ENCODE data around the gene MFSD1. TPM values are rescaled to one million over a fixed set of nuclear protein-coding genes. Genes with fewer than 3 reads are reported as not detected.

MFSD1 gene
- total RNA-seq, 1 donor from 2014 or later, result 31.5 TPM

- Mint-ChIP-seq H3K27ac (no peak overlapping the region), H3K36me3 (peaks cover 10% of the 10 kb centered on the region), H3K9me3 (no peaks in the 10 kb centered on the region), H3K4me1 (no peaks in the 10 kb centered on the region), H3K4me3 (no peak overlapping the region), H3K27me3 (ENCODE audit: low read depth) (no peaks in the 10 kb centered on the region)
- DNase-seq (ENCODE audit: low spot score in 2 of 2, unreplicated experiment in 2 of 2), result no peak
- TF ChIP-seq CTCF (IDR thresholded peaks at IDR 0.05; ENCODE audit: unreplicated experiment), result no peak
These were observed 18.7 kb downstream of the MFSD1 start for GRCh38 chr3:158820521-158820920.

- no peak overlapping the region for H3K27ac Mint-ChIP-seq
- no peaks in the 10 kb centered on the region for H3K27me3 Mint-ChIP-seq (ENCODE audit: low read depth)
- peaks cover 9% of the 10 kb centered on the region for H3K36me3 Mint-ChIP-seq
- H3K4me3 Mint-ChIP-seq, result no peak overlapping the region
- H3K4me1 Mint-ChIP-seq, result no peaks in the 10 kb centered on the region
- H3K9me3 Mint-ChIP-seq, result no peaks in the 10 kb centered on the region
- no peak for DNase-seq (ENCODE audit: low spot score in 2 of 2, unreplicated experiment in 2 of 2)
- no peak for TF ChIP-seq CTCF (IDR thresholded peaks at IDR 0.05; ENCODE audit: unreplicated experiment)
These were observed 20.0 kb downstream of the MFSD1 start for GRCh38 chr3:158821847-158822246.

GRCh38 chr3:158823426-158823825 lies 21.6 kb downstream of the MFSD1 start:
- Mint-ChIP-seq H3K4me3 (no peak overlapping the region), H3K4me1 (no peaks in the 10 kb centered on the region), H3K27me3 (ENCODE audit: low read depth) (no peaks in the 10 kb centered on the region), H3K9me3 (no peaks in the 10 kb centered on the region), H3K36me3 (peaks cover 7% of the 10 kb centered on the region), H3K27ac (no peak overlapping the region)
- DNase-seq (ENCODE audit: low spot score in 2 of 2, unreplicated experiment in 2 of 2), result no peak
- no peak for TF ChIP-seq CTCF (IDR thresholded peaks at IDR 0.05; ENCODE audit: unreplicated experiment)

GRCh38 chr3:158827773-158828172 lies 25.9 kb downstream of the MFSD1 start:
- Mint-ChIP-seq H3K9me3 (no peaks in the 10 kb centered on the region), H3K4me3 (no peak overlapping the region), H3K36me3 (peaks cover 16% of the 10 kb centered on the region), H3K27ac (no peak overlapping the region), H3K4me1 (no peaks in the 10 kb centered on the region), H3K27me3 (ENCODE audit: low read depth) (no peaks in the 10 kb centered on the region)
- no peak for DNase-seq (ENCODE audit: low spot score in 2 of 2, unreplicated experiment in 2 of 2)
- TF ChIP-seq CTCF (IDR thresholded peaks at IDR 0.05; ENCODE audit: unreplicated experiment), result no peak

- Mint-ChIP-seq H3K4me1 (no peaks in the 10 kb centered on the region), H3K36me3 (peaks cover 16% of the 10 kb centered on the region), H3K4me3 (no peak overlapping the region), H3K9me3 (no peaks in the 10 kb centered on the region), H3K27me3 (ENCODE audit: low read depth) (peaks cover 8% of the 10 kb centered on the region), H3K27ac (no peak overlapping the region)
- no peak for DNase-seq (ENCODE audit: low spot score in 2 of 2, unreplicated experiment in 2 of 2)
- no peak for TF ChIP-seq CTCF (IDR thresholded peaks at IDR 0.05; ENCODE audit: unreplicated experiment)
These were observed 28.5 kb downstream of the MFSD1 start for GRCh38 chr3:158830391-158830790.

- Mint-ChIP-seq H3K4me3 (no peak overlapping the region), H3K36me3 (peaks cover 16% of the 10 kb centered on the region), H3K27ac (no peak overlapping the region), H3K27me3 (ENCODE audit: low read depth) (peaks cover 15% of the 10 kb centered on the region), H3K4me1 (no peaks in the 10 kb centered on the region), H3K9me3 (no peaks in the 10 kb centered on the region)
- DNase-seq (ENCODE audit: low spot score in 2 of 2, unreplicated experiment in 2 of 2), result no peak
- no peak for TF ChIP-seq CTCF (IDR thresholded peaks at IDR 0.05; ENCODE audit: unreplicated experiment)
These were observed 30.0 kb downstream of the MFSD1 start for GRCh38 chr3:158831861-158832260.

All from mesothelial cell of epicardium (in vitro differentiated cells).